Liver (tissue), 9 donors: ENCODE data around the gene LINGO3. TPM values are rescaled to one million over a fixed set of nuclear protein-coding genes. Genes with fewer than 3 reads are reported as not detected.

ENCODE experiments used
- DNase-seq: peaks from one replicate; pipeline ENCODE4 v3.0.0-alpha.2; 2017; ENCODE audit warnings: low spot score
- H3K27ac ChIP-seq, 2 donors: one replicate each; pipeline ENCODE4 v1.7.0; 2013; ENCODE audit warnings: inconsistent platforms in 2 of 2, low read length in 2 of 2, control low read depth in 1 of 2, low read depth in 1 of 2, mild to moderate bottlenecking in 1 of 2
- H3K27me3 ChIP-seq, 4 donors: one replicate each; pipeline versions ENCODE4 v1.6.1 to v1.7.0; 2013; ENCODE audit warnings: low read length in 3 of 4, inconsistent platforms in 1 of 4, mild to moderate bottlenecking in 1 of 4, moderate library complexity in 1 of 4; ENCODE audit not compliant: control insufficient read depth in 4 of 4, insufficient read depth in 4 of 4
- H3K36me3 ChIP-seq, 4 donors: one replicate each; pipeline versions ENCODE4 v1.6.1 to v1.7.0; 2013; ENCODE audit warnings: low read length in 3 of 4, mild to moderate bottlenecking in 3 of 4, low read depth in 1 of 4, moderate library complexity in 1 of 4; ENCODE audit not compliant: control insufficient read depth in 4 of 4, insufficient read depth in 3 of 4
- H3K4me1 ChIP-seq, 4 donors: one replicate each; pipeline versions ENCODE4 v1.6.1 to v1.7.0; 2013; ENCODE audit warnings: low read length in 3 of 4, mild to moderate bottlenecking in 3 of 4, moderate library complexity in 1 of 4; ENCODE audit not compliant: control insufficient read depth in 4 of 4, insufficient read depth in 4 of 4
- H3K4me3 ChIP-seq, 3 donors: one replicate each; pipeline versions ENCODE4 v1.6.1 to v1.7.0; 2013; ENCODE audit warnings: low read length in 3 of 3, control low read depth in 1 of 3, low read depth in 1 of 3, mild to moderate bottlenecking in 1 of 3
- H3K9ac ChIP-seq, 2 donors: one replicate each; pipeline ENCODE4 v1.7.0; 2013; ENCODE audit warnings: low read length in 2 of 2, mild to moderate bottlenecking in 2 of 2, moderate library complexity in 2 of 2, control low read depth in 1 of 2, low read depth in 1 of 2
- H3K9me3 ChIP-seq, 4 donors: one replicate each; pipeline versions ENCODE4 v1.6.1 to v1.7.0; 2013; ENCODE audit warnings: low read length in 3 of 4; ENCODE audit not compliant: control insufficient read depth in 4 of 4
- ATF3 ChIP-seq: IDR thresholded peaks from 2 replicates; pipeline ENCODE4 v1.6.1; 2016; ENCODE audit warnings: antibody characterized with exemption
- CTCF ChIP-seq: fragments of 150-350 bp; IDR thresholded peaks from 2 replicates; pipeline ENCODE4 v1.5.1; 2017; ENCODE audit warnings: improper control_type of control experiment, low read depth, low read length; ENCODE audit not compliant: missing input control
- EGR1 ChIP-seq, 2 donors: IDR thresholded peaks; 2 replicates each; pipeline ENCODE4 v1.6.1; 2016 to 2018; ENCODE audit warnings: antibody characterized with exemption in 2 of 2, low read depth in 2 of 2
- FOXA1 ChIP-seq: IDR thresholded peaks from 2 replicates; pipeline ENCODE4 v1.6.1; 2016; ENCODE audit warnings: antibody characterized with exemption
- FOXA2 ChIP-seq: IDR thresholded peaks from 2 replicates; pipeline ENCODE4 v1.6.1; 2016; ENCODE audit warnings: antibody characterized with exemption
- GABPA ChIP-seq, 2 donors: IDR thresholded peaks in 1 of 2; conservative IDR thresholded peaks in 1 of 2; 2 replicates each; pipeline ENCODE4 v1.6.1; 2016; ENCODE audit warnings: antibody characterized with exemption in 2 of 2, mild to moderate bottlenecking in 1 of 2, moderate library complexity in 1 of 2
- HNF4A ChIP-seq, 2 donors: conservative IDR thresholded peaks; 2 replicates each; pipeline ENCODE4 v1.6.1; 2016; ENCODE audit warnings: antibody characterized with exemption in 2 of 2, mild to moderate bottlenecking in 2 of 2
- HNF4G ChIP-seq: IDR thresholded peaks from 2 replicates; pipeline ENCODE4 v1.6.1; 2016; ENCODE audit warnings: antibody characterized with exemption
- JUND ChIP-seq, 2 donors: IDR thresholded peaks; 2 replicates each; pipeline ENCODE4 v1.6.1; 2016; ENCODE audit warnings: antibody characterized with exemption in 2 of 2
- RAD21 ChIP-seq, 2 donors: IDR thresholded peaks; 2 replicates each; pipeline ENCODE4 v1.6.1; 2016; ENCODE audit warnings: antibody characterized with exemption in 2 of 2, mild to moderate bottlenecking in 2 of 2
- REST ChIP-seq: IDR thresholded peaks from 2 replicates; pipeline ENCODE4 v1.6.1; 2016; ENCODE audit warnings: antibody characterized with exemption, mild to moderate bottlenecking
- RXRA ChIP-seq, 2 donors: IDR thresholded peaks; 2 replicates each; pipeline ENCODE4 v1.6.1; 2017 to 2018; ENCODE audit warnings: antibody characterized with exemption in 2 of 2, mild to moderate bottlenecking in 1 of 2
- SP1 ChIP-seq: IDR thresholded peaks from 2 replicates; pipeline ENCODE4 v1.6.1; 2018; ENCODE audit warnings: antibody characterized with exemption, mild to moderate bottlenecking
- TAF1 ChIP-seq: conservative IDR thresholded peaks from 2 replicates; pipeline ENCODE4 v1.6.1; 2016; ENCODE audit warnings: antibody characterized with exemption, mild to moderate bottlenecking
- ZBTB33 ChIP-seq: IDR thresholded peaks from 2 replicates; pipeline ENCODE4 v1.6.1; 2016; ENCODE audit warnings: antibody characterized with exemption
- WGBS: extraction: QIAGEN DNeasy Blood & Tissue Kit; methylation state at CpG from one replicate; pipeline ENCODE4 v1.1.7; 2013; 5-methylcytosine and 5-hydroxymethylcytosine counted together
- polyA plus RNA-seq, 2 donors: library from polyadenylated mRNA; stranded (reverse) in 1 of 2; unstranded in 1 of 2; fragments of 200-250 nt in 1 of 2; fragments of >200 nt in 1 of 2; fragmentation: Nextera tagmentation in 1 of 2; extraction: Ambion mirVana in 1 of 2; gene quantifications; one replicate each; pipeline versions ENCODE4 v1.2.1 to v1.2.3, GENCODE V29; 2013 to 2015
- total RNA-seq, 2 donors: library from RNA; depleted of rRNA; stranded (reverse); fragments of >200 nt; gene quantifications; one replicate each; pipeline ENCODE4 v1.2.3, GENCODE V29; 2014
- donor health status: healthy.
- donor health status: healthy.
- donor health status: healthy.
- donor health status: healthy.
- donor health status: healthy.

LINGO3 gene
- total and polyA plus RNA-seq, 4 donors = 0.02 to 0.08 (median 0.07) TPM

- TF ChIP-seq SP1 (no peak), JUND (IDR thresholded peaks at IDR 0.05) (no peak), GABPA (IDR thresholded peaks at IDR 0.05 in 1 of 2, conservative IDR thresholded peaks at IDR 0.05 in 1 of 2) (no peak), RXRA (IDR thresholded peaks at IDR 0.05) (no peak), HNF4G (no peak), HNF4A (conservative IDR thresholded peaks at IDR 0.05) (no peak)
- Histone ChIP-seq H3K9me3 (no peaks in the 10 kb centered on the region), H3K9ac (no peak overlapping the region), H3K4me1 (peaks cover 0 to 8% (median 3%) of the 10 kb centered on the region in 4 donors), H3K36me3 (no peaks in the 10 kb centered on the region), H3K4me3 (no peak overlapping the region), H3K27me3 (peaks cover 0 to 4% (median 1%) of the 10 kb centered on the region in 4 donors), H3K27ac (no peak overlapping the region)
- WGBS = 38% methylated on average over 28 of the region's 28 CpGs
- no peak for DNase-seq
Observed at GRCh38 chr19:2312820-2313501, 5.0 kb upstream of the LINGO3 start.

- no peak for TF ChIP-seq JUND (IDR thresholded peaks at IDR 0.05)
- TF ChIP-seq SP1 = no peak
- H3K4me1 ChIP-seq = peaks cover 0 to 8% (median 3%) of the 10 kb centered on the region in 4 donors
- no peak for DNase-seq
- peaks cover 0 to 4% (median 3%) of the 10 kb centered on the region in 4 donors for H3K27me3 ChIP-seq
- no peak overlapping the region for H3K4me3 ChIP-seq
- no peaks in the 10 kb centered on the region for H3K9me3 ChIP-seq
- H3K9ac ChIP-seq = no peak overlapping the region
- 92% methylated on average over 4 of the region's 4 CpGs for WGBS
- H3K36me3 ChIP-seq = no peaks in the 10 kb centered on the region
- H3K27ac ChIP-seq = no peak overlapping the region
Observed at GRCh38 chr19:2311093-2311492, 3.1 kb upstream of the LINGO3 start.

- H3K4me3 ChIP-seq = no peak overlapping the region
- no peak for DNase-seq
- no peak overlapping the region for H3K27ac ChIP-seq
- H3K36me3 ChIP-seq = no peaks in the 10 kb centered on the region
- no peak overlapping the region for H3K9ac ChIP-seq
- no peaks in the 10 kb centered on the region for H3K9me3 ChIP-seq
- H3K4me1 ChIP-seq = peaks cover 0 to 3% (median under 1%) of the 10 kb centered on the region in 4 donors
- peaks cover 0 to 4% (median 3%) of the 10 kb centered on the region in 4 donors for H3K27me3 ChIP-seq
- TF ChIP-seq JUND (IDR thresholded peaks at IDR 0.05) (no peak), RXRA (IDR thresholded peaks at IDR 0.05) (no peak), HNF4A (conservative IDR thresholded peaks at IDR 0.05) (no peak), TAF1 (no peak), CTCF (no peak), REST (no peak), ZBTB33 (no peak), EGR1 (IDR thresholded peaks at IDR 0.05; ENCODE audit: low read depth in 2 of 2) (no peak), FOXA2 (no peak), FOXA1 (no peak), ATF3 (no peak), SP1 (no peak), HNF4G (no peak), RAD21 (IDR thresholded peaks at IDR 0.05) (no peak)
- 55% methylated on average over 17 of the region's 17 CpGs for WGBS
Observed at GRCh38 chr19:2309734-2310362, 1.9 kb upstream of the LINGO3 start.
